Jurkat, Clone E6-1 (cell line): ENCODE results near the gene DCUN1D2.
"Not testable (repeated sequence)": the region's sequence is repeated elsewhere in the genome, so short reads cannot be mapped to it uniquely, and the experiment has no call there.

Source experiments
- DNase-seq: peaks from one replicate; pipeline ENCODE4 v3.0.0-alpha.2; 2011; ENCODE audit warnings: low read depth, low spot score
- H3K4me3 ChIP-seq: 2 replicates; pipeline ENCODE4 v1.5.1; 2011; ENCODE audit warnings: mild to moderate bottlenecking, low read length, control low read depth, moderate library complexity

Gene DCUN1D2

DNA sequence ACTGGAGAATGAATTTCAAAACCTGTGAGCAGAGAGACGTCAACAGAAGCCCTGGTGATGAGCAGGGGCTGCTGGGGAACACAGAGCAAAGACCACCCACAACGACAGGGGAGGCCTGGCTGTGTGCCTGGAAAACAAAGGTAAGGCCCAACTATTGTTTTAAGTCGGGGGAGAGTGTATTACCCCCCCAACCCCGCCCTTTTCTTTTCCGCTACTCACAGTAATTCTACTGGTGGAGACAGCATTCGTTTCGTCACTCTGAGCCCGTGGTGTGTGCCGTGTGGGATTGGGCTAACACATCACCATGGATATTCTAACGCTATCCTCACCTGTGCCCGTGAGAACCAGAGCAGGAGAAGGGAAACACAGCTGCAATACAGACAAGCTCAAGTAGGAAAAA, 18.7 kb downstream of the DCUN1D2 start:
- no peak for DNase-seq
- no peak overlapping the region for H3K4me3 ChIP-seq

DNA sequence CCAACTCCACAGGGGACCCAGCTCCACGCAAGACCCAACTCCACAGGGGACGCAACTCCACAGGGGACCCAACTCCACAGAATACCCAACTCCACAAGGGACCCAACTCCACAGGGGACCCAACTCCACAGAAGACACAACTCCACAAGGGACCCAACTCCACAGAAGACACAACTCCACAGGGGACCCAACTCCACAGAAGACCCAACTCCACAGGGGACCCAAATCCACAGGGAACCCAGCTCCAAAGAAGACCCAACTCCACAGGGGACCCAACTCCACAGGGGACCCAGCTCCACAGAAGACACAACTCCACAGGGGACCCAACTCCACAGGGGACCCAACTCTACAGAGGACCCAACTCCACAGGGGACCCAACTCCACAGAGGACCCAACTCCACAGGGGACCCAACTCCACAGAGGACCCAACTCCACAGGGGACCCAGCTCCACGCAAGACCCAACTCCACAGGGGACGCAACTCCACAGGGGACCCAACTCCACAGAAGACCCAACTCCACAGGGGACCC, 19.8 kb downstream of the DCUN1D2 start:
- not testable (repeated sequence) for DNase-seq, H3K4me3 ChIP-seq

DNA sequence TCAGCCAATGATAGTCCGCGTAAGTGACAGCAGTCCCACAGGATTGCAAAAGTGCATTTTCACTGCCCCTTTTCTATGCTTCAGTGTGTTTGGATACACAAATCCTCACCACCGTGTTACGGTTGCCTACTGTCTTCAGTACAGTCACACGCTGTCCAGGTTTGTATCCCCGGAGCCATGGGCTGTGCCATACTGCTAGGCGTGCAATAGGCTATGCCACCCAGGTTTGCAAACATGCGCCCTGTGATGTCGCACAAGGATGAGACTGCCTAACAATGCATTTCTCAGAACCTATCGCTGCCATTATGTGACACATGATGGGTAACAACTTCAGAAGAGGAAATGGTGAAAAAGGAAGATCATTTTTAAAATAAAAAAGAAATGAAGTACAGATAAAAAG, 20.4 kb downstream of the DCUN1D2 start:
- no peak for DNase-seq

DNA sequence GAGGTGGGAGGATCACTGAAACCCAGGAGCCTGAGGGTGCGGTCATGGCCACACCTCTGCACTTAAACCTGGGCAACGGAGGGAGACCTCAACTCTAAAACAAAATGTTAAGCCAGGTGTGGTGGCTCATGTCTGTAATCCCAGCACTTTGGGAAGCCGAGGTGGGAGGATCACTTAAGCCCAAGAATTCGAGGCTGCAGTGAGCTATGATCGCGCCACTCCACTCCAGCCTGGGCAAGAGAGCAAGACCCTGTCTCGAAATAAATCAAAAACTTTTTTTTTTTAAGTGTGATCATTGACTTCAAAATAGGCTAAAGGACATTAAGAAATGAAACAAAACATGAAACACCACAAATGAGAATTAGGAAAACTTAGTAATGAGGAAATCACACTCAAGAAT, 20.9 kb downstream of the DCUN1D2 start:
- H3K4me3 ChIP-seq, result no peak overlapping the region
- DNase-seq, result no peak

More for the DNA sequence above, 20.4 kb downstream of the DCUN1D2 start:
- H3K4me3 ChIP-seq, result no peak overlapping the region

DNA sequence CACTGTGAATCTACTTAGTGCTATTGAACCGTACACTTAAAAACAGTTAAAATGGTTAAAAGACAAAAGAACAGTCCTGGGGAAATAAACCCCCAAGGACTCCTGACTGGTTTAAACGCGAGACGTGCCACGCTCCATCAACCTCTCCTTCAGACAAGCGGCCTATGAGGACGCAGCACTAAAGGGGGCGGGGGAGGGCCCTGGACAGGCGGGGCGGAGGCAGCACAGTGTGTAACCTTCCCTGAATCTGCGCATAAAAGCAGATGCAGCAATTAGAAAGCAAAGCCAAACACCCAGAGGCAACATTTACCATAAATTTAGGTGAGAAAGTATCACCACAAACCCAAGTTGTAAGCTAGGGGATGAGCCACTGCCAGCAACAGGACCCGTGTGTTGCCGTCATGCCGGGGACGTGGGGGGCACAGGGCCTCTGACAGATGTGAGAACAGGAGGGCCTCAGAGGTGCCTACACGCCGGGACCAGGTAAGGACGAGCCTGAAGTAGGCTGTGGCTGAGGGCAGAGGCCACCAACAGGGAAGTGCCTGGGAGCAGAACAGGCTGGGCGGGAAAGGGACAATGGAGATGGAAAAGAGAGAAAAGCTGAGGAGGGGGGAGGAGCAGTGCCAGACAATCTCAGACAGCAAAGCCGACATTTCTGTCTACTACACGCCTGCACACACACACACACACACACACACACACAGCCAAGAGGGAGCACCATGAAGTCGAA, 21.9 kb downstream of the DCUN1D2 start:
- no peak overlapping the region for H3K4me3 ChIP-seq
- DNase-seq, result no peak

DNA sequence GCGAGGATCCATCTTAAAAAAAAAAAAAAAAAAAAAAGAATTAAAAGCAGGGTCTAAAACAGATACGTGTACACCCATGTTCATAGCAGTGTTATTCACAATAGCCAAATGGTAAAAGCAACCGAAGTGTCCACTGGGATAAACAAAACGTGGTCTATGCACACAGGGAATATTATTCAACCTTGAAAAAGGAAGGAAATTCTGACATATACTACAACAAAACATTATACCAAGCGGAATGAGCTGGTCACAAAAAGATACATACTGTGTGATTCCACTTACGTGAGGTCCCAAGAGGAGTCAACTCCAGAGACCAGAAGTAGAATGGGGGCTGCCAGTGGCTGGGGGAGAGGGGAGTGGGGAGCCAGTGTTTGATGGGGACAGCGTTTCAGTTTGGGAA, 22.5 kb downstream of the DCUN1D2 start:
- no peak for DNase-seq
- no peak overlapping the region for H3K4me3 ChIP-seq

DNA sequence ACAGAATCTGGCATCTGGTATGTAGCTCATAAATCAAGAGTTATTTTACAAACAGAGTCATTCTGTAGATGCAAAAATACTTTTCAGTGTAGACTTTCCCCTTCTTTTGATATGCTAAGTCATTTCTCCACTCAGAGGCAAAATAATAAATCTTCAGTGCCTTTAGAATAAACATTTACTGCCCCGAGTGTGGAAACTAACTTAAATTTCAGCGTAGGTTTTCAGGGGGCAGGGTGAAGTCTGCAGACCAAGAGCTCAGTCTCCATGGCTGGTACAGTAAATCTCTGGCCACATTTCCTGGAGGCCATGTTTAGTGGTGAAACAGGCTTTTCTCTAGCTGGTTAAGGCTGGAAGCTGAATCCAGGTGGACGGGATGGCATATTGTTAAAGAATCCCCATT, 24.1 kb downstream of the DCUN1D2 start:
- DNase-seq, result no peak
- H3K4me3 ChIP-seq, result no peak overlapping the region

DNA sequence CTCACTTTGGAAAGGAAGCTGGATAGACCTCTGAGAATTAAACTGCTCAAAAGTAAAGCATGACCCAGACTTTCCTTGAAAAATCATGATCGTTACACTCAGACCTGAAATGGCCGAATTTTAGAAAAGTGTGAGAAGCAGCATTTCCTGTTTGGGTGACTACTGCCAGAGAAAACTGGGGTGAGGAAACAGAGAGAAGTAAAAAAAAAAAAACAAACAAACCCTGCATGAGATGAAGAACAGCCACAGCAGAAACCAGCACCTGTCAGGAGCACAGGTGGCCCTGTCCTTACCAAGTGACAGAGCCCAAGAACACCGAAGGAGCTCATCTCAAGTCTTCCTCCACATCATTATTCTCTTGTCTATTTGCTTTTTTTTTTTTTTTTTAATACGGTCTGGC, 25.2 kb downstream of the DCUN1D2 start:
- no peak for DNase-seq
- no peak overlapping the region for H3K4me3 ChIP-seq

DNA sequence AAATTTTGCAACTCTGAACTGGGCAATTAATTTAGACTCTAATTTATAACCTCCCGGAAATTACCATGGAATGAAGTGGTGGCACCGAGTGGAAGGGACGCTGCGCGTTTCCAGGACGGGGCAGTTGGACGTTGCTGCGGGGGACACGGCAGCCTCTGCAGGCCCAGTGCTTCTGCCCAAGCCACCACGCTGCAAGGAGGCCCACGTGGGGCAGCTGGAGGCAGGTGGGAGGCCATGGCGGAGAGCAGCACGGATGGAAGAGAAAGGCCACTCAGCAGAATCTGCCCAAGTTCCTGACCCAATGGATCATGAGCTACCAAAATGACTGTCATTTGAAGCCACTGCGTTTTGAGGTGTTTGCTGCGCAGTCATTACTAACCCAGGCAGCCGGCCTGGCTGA, 26.0 kb downstream of the DCUN1D2 start:
- DNase-seq, result no peak
- H3K4me3 ChIP-seq, result no peak overlapping the region

DNA sequence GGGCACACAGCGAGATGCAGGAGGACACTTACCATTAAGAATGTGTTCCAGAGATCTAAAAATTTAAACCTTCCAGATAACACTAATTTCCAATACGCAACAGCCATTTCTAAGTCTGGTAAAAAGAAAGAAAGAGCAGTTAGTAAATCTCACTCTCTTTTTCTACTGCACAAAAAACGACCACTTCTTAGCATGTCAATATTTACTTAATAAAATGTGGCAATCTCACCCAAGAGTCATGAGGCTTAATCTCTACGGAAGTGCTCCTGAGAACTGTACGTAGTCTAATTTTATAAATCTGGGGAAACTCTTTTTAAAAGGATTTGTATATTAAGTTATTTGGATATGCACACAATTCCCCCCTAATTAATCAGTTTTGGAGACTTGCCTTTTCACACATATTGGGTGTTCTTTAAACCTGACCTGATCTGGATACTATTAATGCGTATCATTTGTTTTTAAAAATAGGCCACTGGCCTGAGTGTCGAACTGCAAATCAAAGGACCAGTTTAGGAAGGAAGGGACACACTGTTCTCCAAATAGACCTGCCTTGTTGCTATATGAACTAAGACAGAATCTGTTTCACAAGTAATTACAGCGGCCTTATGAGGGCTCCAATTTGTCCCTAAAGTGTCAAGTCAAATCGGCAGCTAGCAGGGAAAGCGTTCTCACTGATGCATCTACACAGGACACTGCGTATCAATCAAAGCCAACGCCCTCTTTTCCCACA, 29.3 kb downstream of the DCUN1D2 start:
- DNase-seq, result no peak
- no peak overlapping the region for H3K4me3 ChIP-seq

DNA sequence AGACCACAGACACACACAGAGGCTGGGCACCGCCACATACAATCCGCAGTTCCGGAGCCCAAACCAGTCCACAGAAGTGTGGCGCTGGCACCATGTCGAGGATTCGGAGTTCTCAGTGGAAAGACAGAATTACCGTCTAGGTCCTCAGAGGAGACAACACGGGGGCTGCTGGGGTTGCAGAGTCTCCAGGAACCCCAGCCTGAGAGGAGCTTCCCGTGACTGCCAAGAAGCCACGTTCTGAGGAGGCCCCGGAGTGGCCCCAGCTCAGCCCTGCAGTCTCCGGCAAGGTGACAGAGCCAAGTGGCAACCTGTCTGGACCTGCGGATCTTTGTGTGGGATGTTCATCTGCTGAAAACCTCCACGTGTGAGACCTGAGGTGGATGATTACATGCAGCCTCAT, 29.9 kb downstream of the DCUN1D2 start:
- DNase-seq, result no peak

DNA sequence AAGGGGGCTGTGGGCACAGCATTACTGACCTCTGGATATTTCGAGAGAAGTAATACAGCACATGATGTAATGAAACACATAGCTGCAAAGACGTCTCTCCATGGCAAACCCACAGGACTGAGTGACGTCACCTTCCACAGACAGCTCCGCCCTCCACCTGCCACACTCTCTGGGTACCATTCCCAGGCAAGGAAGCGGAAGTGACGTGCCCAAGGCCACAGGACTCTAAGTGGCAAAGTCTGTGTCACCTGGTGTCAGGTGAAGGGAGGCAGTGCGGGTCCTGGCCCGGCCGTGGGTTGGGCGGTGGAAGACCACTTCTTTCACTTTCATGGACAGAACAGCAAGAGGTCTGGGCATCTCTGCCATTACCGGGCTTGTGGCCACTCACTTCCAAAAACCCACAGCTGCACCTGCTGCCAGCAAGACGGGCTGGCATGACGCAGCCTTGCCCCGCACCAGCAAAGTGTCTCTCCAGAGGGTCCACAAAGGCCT, 30.4 kb downstream of the DCUN1D2 start:
- no peak overlapping the region for H3K4me3 ChIP-seq
- DNase-seq, result no peak

More for the DNA sequence above, 29.9 kb downstream of the DCUN1D2 start:
- no peak overlapping the region for H3K4me3 ChIP-seq

DNA sequence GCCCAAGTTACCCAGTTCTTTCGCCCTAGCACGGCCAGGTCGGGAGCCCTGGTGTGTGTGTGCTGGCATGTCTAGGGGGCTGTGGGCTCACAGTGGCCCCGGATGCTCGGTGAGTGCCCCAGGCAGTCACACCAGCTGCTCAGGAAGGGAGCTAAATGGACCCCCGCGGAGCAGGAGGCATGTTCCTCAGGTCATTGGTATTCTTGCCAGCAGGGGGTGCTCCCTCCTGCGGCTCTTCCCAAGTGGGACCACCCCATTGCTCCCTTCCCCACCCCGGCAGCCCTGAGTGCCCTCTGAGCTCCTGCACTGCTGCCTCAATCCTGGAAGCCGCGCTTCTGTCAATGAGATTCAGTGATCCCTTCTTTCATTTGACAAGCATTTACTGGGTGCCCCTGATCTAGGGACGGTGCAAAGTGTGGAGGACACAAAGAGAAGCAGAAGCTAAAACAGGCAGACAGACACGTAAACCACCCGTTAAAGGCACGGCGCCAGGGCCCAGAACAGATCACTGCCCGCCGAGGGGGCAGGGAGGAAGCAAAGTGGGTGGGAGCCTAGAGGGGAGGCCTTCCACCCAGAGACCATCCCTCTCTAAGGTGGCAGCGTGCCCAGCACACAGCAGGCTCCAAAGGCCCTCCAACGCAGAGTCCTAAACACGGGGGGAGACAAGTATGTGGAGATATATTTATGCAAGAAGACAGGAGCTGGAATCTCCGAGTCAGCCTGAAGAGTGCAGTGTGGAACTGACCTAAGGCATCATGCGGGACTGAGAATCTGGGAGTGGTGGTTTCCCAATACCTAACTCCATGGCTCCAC, 32.1 kb downstream of the DCUN1D2 start:
- no peak for DNase-seq
- H3K4me3 ChIP-seq, result no peak overlapping the region

DNA sequence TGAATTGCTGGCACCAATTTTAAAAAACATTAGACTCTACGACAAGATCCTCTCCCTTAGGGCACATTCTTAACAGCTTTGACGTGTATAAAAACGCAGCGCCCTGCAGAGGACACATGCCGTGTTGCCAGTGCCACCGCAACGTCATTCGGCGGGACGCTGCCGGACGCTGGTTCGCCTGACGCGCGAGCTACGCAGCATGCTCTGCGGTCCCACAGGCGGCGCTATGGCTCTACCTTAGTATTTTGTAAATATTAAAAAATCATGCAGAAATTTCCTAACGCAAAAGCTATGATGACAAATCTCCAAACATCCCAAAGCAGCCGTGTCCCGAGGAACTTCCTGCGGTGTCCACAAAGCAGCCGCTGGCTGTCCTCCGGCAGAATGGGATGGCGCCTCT, 33.0 kb downstream of the DCUN1D2 start:
- no peak overlapping the region for H3K4me3 ChIP-seq

DNA sequence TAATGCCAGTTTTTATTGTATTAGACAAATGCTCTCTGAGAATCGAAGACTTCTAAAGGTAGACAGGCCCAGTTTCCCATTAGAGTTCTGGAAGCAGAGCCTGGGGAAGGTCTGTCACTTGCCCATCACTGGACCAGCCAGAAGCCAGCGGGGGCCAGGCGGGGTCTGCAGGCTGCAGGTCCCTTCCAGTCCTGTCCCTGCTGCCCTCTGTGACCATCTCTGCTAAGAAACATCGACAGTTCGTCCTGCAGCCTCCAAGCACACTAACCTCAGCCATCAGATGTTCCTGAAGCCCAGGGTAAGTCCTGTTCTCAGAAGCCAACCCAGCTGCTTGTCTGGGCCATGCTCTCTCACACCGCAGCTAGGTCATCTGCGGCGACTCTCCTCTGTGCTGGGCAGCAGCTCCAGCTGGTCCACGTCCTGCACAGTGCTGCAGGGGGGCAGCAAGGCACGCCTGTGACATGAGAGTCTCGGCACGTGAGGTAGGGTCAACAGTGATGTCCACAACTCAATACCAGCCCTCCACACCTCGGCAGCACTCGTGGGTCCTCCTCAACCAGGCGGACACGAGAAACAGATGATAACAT, 34.3 kb downstream of the DCUN1D2 start:
- no peak overlapping the region for H3K4me3 ChIP-seq
- DNase-seq, result no peak

More for the DNA sequence above, 33.0 kb downstream of the DCUN1D2 start:
- no peak for DNase-seq

DNA sequence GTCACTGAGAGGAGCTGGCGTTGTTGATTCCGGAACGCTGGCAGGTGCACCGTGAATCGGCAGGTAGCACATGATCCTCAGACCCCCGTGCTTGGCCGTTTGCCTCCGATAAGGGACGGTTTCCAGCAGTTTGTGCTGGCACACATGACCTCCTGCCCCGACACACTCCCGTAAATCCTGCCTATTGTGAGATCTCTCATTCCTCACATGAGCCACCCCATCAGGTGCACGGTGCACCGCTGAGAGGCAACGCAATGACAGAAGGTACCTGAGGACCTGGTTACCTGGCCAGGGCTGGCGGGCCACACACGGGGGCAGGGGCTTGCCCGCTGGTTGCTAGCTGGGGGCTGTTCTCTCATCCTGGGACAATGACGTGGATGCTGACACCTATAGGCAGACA, 35.1 kb downstream of the DCUN1D2 start:
- DNase-seq, result no peak
- no peak overlapping the region for H3K4me3 ChIP-seq

DNA sequence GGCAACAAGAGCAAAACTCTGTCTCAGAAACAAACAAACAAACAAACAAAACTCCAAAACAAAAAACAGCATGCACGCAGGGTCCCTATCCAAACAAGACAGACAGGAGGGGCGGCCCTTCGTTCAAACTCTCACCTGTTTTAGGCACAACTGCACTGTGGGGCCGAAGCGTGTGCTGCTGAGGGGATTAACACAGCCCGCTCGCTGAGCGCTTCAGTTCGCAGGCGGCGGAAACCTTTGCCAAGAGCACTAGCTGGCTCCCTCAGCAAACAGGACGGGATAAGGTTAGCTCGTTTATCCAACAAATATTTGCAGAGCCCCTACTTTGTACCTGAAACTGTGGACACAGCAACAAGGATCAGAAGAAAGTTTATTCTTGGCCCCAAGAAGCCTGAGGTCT, 35.6 kb downstream of the DCUN1D2 start:
- no peak overlapping the region for H3K4me3 ChIP-seq
- DNase-seq, result no peak

DNA sequence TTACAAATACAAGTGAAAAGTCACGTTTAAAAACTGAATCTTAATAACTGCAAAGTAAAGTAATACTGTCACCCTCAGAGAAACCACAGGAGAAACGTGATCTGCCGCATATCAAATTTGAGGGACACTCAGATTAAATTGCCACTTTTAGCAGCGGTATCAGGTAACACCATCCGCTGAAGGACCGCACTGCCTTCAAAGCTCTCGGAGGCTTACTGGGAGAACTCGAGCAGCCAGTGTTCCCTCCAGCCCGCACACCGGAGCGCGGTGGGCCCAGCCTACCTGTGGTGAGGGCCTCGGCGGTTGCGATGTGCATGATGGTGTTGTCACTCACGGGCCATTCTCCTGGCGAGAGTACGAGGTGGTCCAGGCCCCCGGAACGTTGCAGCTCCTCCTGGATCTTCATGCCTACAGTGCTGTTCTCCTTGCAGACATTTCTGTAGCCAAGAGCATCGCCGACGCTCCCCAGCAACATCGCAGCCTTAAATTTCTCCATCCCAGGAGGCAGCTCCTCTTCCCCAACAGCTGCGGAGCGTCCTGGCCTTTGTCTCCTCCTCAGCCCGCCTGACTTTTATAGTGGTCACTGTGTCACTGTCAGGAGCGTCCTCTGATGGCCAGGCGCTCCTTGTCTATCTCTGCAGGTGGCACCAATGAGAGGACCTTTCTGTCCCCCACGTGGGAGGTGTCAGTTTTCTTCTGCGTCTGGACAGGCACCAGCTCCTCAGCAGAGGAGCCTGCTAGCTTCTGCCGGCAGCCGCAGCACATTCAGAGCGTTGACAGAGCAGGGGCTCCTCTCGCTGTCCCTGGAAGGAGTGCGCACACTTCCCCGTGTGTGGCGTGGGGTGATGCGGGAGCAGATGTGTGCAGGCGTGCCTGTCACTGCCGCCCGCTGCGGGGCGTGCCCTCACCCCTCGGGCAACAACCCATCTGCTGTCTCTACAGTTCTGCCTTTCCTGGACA, 37.3 kb downstream of the DCUN1D2 start, which contains the start of gene ADPRHL1:
Gene ADPRHL1 (minus strand): TSS at position 547 of the 960 bp plus-strand sequence. CDS start 51 bp downstream, at position 496.
- H3K4me3 ChIP-seq, result no peak within 1 kb of the TSS

More for the DNA sequence above, 37.3 kb downstream of the DCUN1D2 start, which contains the start of gene ADPRHL1:
- no peak for DNase-seq
